HepG2 (cell line): ENCODE measurements around the gene GRID1. TPM values are rescaled to one million over a fixed set of nuclear protein-coding genes. Genes with fewer than 3 reads are reported as not detected.

Experiments
- ARNT ChIP-seq: fragments of 450-650 bp; IDR thresholded peaks from 2 replicates; pipeline ENCODE4 v1.6.1; 2017
- DR1 ChIP-seq: sonication (generic); formaldehyde crosslinking; IDR thresholded peaks from 2 replicates; pipeline ENCODE4 v1.8.0; 2021; ENCODE audit warnings: mild to moderate bottlenecking, missing genetic modification reagents, inconsistent platforms
- FOXA3 ChIP-seq: IDR thresholded peaks from 2 replicates; pipeline ENCODE4 v1.6.1; 2016; ENCODE audit warnings: missing genetic modification reagents, missing compliant biosample characterization
- GABPA ChIP-seq, 2 experiments: IDR thresholded peaks; 2 replicates each; pipeline ENCODE4 v1.6.1; 2011 to 2016; ENCODE audit warnings: low read depth in 2 of 2, low read length in 1 of 2, missing biosample characterization in 1 of 2, missing genetic modification characterization in 1 of 2
- HHEX ChIP-seq: IDR thresholded peaks from 2 replicates; pipeline ENCODE4 v1.6.1; 2016; ENCODE audit warnings: control low read depth
- NFAT5 ChIP-seq: sonication (generic); formaldehyde crosslinking; IDR thresholded peaks from 2 replicates; pipeline ENCODE4 v1.4.0; 2020; ENCODE audit warnings: missing genetic modification reagents
- PITX1 ChIP-seq: sonication (generic); formaldehyde crosslinking; IDR thresholded peaks from 2 replicates; pipeline ENCODE4 v1.5.1; 2020; ENCODE audit warnings: mild to moderate bottlenecking, missing genetic modification reagents
- PRDM10 ChIP-seq: sonication (generic); formaldehyde crosslinking; IDR thresholded peaks from 2 replicates; pipeline ENCODE4 v1.4.0; 2020; ENCODE audit warnings: low read depth, missing genetic modification reagents
- SNRNP70 ChIP-seq: fragments of 200-400 bp; formaldehyde crosslinking; IDR thresholded peaks from 2 replicates; pipeline ENCODE4 v1.6.1; 2017; ENCODE audit warnings: mild to moderate bottlenecking, low read depth, low read length, moderate library complexity
- TBX3 ChIP-seq: fragments of 450-650 bp; IDR thresholded peaks from 2 replicates; pipeline ENCODE4 v1.6.1; 2017; ENCODE audit warnings: antibody characterized with exemption, mild to moderate bottlenecking, inconsistent platforms, borderline replicate concordance
- TCF7 ChIP-seq: sonication (generic); IDR thresholded peaks from 2 replicates; pipeline ENCODE4 v1.6.1; 2016; ENCODE audit warnings: antibody characterized with exemption, low read depth
- TRIM24 ChIP-seq: sonication (generic); formaldehyde crosslinking; IDR thresholded peaks from 2 replicates; pipeline ENCODE4 v1.8.0; 2022; ENCODE audit warnings: mild to moderate bottlenecking, missing genetic modification reagents
- ZFP62 ChIP-seq: sonication (generic); formaldehyde crosslinking; IDR thresholded peaks from 2 replicates; pipeline ENCODE4 v1.4.0; 2020; ENCODE audit warnings: missing genetic modification reagents
- ZNF160 ChIP-seq: sonication (generic); formaldehyde crosslinking; IDR thresholded peaks from 2 replicates; pipeline ENCODE4 v1.8.0; 2022; ENCODE audit warnings: mild to moderate bottlenecking, inconsistent platforms, missing genetic modification reagents
- ZNF205 ChIP-seq: IDR thresholded peaks from 2 replicates; pipeline ENCODE4 v1.6.1; 2018; ENCODE audit warnings: missing biosample characterization, missing genetic modification reagents
- ZNF280B ChIP-seq: sonication (generic); formaldehyde crosslinking; IDR thresholded peaks from 2 replicates; pipeline ENCODE4 v1.5.0; 2020; ENCODE audit warnings: missing genetic modification reagents, mild to moderate bottlenecking, borderline replicate concordance
- ZNF292 ChIP-seq: sonication (generic); formaldehyde crosslinking; IDR thresholded peaks from 2 replicates; pipeline ENCODE4 v1.8.1; 2022; ENCODE audit warnings: mild to moderate bottlenecking, low read depth, missing genetic modification reagents, borderline replicate concordance
- ZNF484 ChIP-seq: sonication (generic); formaldehyde crosslinking; IDR thresholded peaks from 2 replicates; pipeline ENCODE4 v1.5.1; 2020; ENCODE audit warnings: mild to moderate bottlenecking, low read depth, missing genetic modification reagents, borderline replicate concordance
- ZNF850 ChIP-seq: sonication (generic); formaldehyde crosslinking; conservative IDR thresholded peaks from 2 replicates; pipeline ENCODE4 v1.9.0; 2021; ENCODE audit warnings: mild to moderate bottlenecking, missing genetic modification reagents
- polyA plus RNA-seq, 8 experiments: library from polyadenylated mRNA; depleted of rRNA in 3 of 8; stranded (reverse) in 7 of 8; unstranded in 1 of 8; fragments of >200 nt; fragmentation: Illumina TruSeq in 4 of 8; extraction: Trizol in 4 of 8; gene quantifications; 2 replicates each; pipeline versions ENCODE4 v1.2.1 to v1.2.3, GENCODE V29; 2011 to 2016; ENCODE audit warnings: low read depth in 4 of 8, missing spikeins in 1 of 8, mixed read lengths in 1 of 8; ENCODE audit not compliant: insufficient read depth in 1 of 8
- total RNA-seq, 5 experiments: library from RNA; depleted of rRNA; stranded (reverse); fragments of >200 nt; fragmentation: Illumina TruSeq; extraction: Trizol; gene quantifications; 2 replicates each; pipeline ENCODE4 v1.2.3, GENCODE V29; 2016; ENCODE audit warnings: low read depth in 1 of 5

Gene GRID1
- total and polyA plus RNA-seq, 2 of the 13 experiments (the other 11 are each of a cell fraction or from before 2014, with no cell fraction given): 0.05 TPM; not detected in 1

- TF ChIP-seq DR1 (no peak), GABPA (IDR thresholded peaks at IDR 0.05; ENCODE audit: low read depth, low read length) (no peak), GABPA (CRISPR knock-in tag; IDR thresholded peaks at IDR 0.05; ENCODE audit: low read depth) (peak; percentile 41; the same call in 1 of the 2 replicates), TRIM24 (CRISPR knock-in tag) (no peak), SNRNP70 (no peak), ZNF850 (CRISPR knock-in tag) (peak; percentile 56; the same call in 1 of the 2 replicates), ZNF160 (CRISPR knock-in tag) (no peak; the same call in 1 of the 2 replicates), TCF7 (no peak), PRDM10 (no peak; the same call in 1 of the 2 replicates), HHEX (CRISPR knock-in tag) (no peak), TBX3 (no peak), ZNF484 (CRISPR knock-in tag) (no peak), ZFP62 (CRISPR knock-in tag) (no peak), NFAT5 (CRISPR knock-in tag) (no peak), ZNF292 (peak; percentile 27; the same call in 1 of the 2 replicates), ZNF280B (CRISPR knock-in tag) (peak; percentile 15; the same call in 1 of the 2 replicates), PITX1 (CRISPR knock-in tag) (peak; percentile 32; the same call in 1 of the 2 replicates), ZNF205 (peak; percentile 78), FOXA3 (CRISPR knock-in tag) (peak; percentile 51), ARNT (no peak)
Observed at GRCh38 chr10:86399879-86400704, 33.5 kb upstream of the GRID1 start (continued).
